HCT116 (cell line): ENCODE results near the gene SYT9. TPM values are rescaled to one million over a fixed set of nuclear protein-coding genes. Genes with fewer than 3 reads are reported as not detected.

Experiments used
- ATAC-seq: fragments of 200-7000 bp; cut with Tn5 transposase; 2 replicates; pipeline ENCODE4 v1.9.1; 2020; ENCODE audit warnings: mild to moderate bottlenecking, moderate library complexity
- BruUV-seq: library from RNA; stranded (reverse); fragments of 400-500 nt; replicated peaks from 2 replicates; lab custom pipeline; 2021; lab: Mats Ljungman, UMichigan
- CTCF ChIA-PET: fragments of 300-600 bp; sonication (Branson Sonifier 250); formaldehyde crosslinking; loops from one replicate; lab custom pipeline; 2021; ENCODE audit warnings: antibody characterized with exemption; lab: Charles Lee
- POLR2A ChIA-PET: fragments of 300-600, 350-600 bp; sonication (Branson Sonifier 250); formaldehyde crosslinking; loops from one replicate; lab custom pipeline; 2021; ENCODE audit warnings: antibody characterized with exemption; lab: Charles Lee
- RAD21 ChIA-PET, 2 experiments: fragments of 300-600 bp; sonication (Branson Sonifier 250); formaldehyde crosslinking; loops; one replicate each; lab custom pipeline; 2023; ENCODE audit warnings: low total read pairs in 2 of 2; ENCODE audit not compliant: uncharacterized antibody in 2 of 2, unreplicated experiment in 2 of 2, low non-redundant PET in 1 of 2; lab: Charles Lee
- DNase-seq: peaks from one replicate; pipeline ENCODE4 v3.0.0-alpha.2; 2010; ENCODE audit warnings: low read depth, low spot score
- H2AFZ ChIP-seq: fragments of 200-600 bp; shearing (Covaris generic), sonication (generic); 2 replicates; pipeline ENCODE4 v1.6.1; 2017; ENCODE audit warnings: low read depth, mixed run types, mixed read lengths, antibody characterized with exemption, low read length; ENCODE audit not compliant: poor library complexity, severe bottlenecking
- H3K27ac ChIP-seq: 2 replicates; pipeline ENCODE4 v1.5.1; 2012; ENCODE audit warnings: low read depth, low read length
- H3K27me3 ChIP-seq: fragments of 200-600 bp; sonication (generic); 2 replicates; pipeline ENCODE4 v1.6.1; 2016; ENCODE audit warnings: mixed run types, low read length, mixed read lengths; ENCODE audit not compliant: insufficient read depth
- H3K36me3 ChIP-seq, 2 experiments: fragments of 200-500 bp in 1 of 2; fragments of 200-600 bp in 1 of 2; sonication (Bioruptor generic) in 1 of 2; sonication (generic) in 1 of 2; 2 replicates each; pipeline versions ENCODE4 v1.5.1 to v1.6.1; 2014 to 2016; ENCODE audit warnings: low read length in 2 of 2, inconsistent platforms in 1 of 2, mixed read lengths in 1 of 2, mixed run types in 1 of 2; ENCODE audit not compliant: insufficient read depth in 2 of 2, control insufficient read depth in 1 of 2
- H3K4me1 ChIP-seq, 2 experiments: fragments of 200-600 bp in 1 of 2; sonication (generic) in 1 of 2; 2 replicates each; pipeline versions ENCODE4 v1.5.1 to v1.6.1; 2012 to 2017; ENCODE audit warnings: low read length in 2 of 2, inconsistent platforms in 1 of 2, mild to moderate bottlenecking in 1 of 2, mixed read lengths in 1 of 2, mixed run types in 1 of 2, moderate library complexity in 1 of 2; ENCODE audit not compliant: insufficient read depth in 2 of 2, control insufficient read depth in 1 of 2
- H3K4me2 ChIP-seq: fragments of 200-600 bp; sonication (generic); 2 replicates; pipeline ENCODE4 v1.6.1; 2017; ENCODE audit warnings: mixed run types, low read length, mixed read lengths
- H3K4me3 ChIP-seq, 2 experiments: fragments of 200-600 bp in 1 of 2; sonication (generic) in 1 of 2; replicated peaks in 1 of 2; 2 replicates each; pipeline ENCODE4 v1.5.1; 2011 to 2016; ENCODE audit warnings: low read length in 2 of 2, control low read depth in 1 of 2, low read depth in 1 of 2, mild to moderate bottlenecking in 1 of 2, mixed read lengths in 1 of 2, mixed run types in 1 of 2
- H3K79me2 ChIP-seq: fragments of 200-600 bp; sonication (generic); 2 replicates; pipeline ENCODE4 v1.6.1; 2017; ENCODE audit warnings: mild to moderate bottlenecking, mixed run types, low read length, moderate library complexity, mixed read lengths; ENCODE audit not compliant: insufficient read depth
- H3K9ac ChIP-seq: fragments of 200-600 bp; sonication (generic); 2 replicates; pipeline ENCODE4 v1.6.1; 2016; ENCODE audit warnings: low read length, mixed read lengths
- H3K9me2 ChIP-seq: fragments of 200-600 bp; sonication (generic), shearing (Covaris generic); 2 replicates; pipeline ENCODE4 v1.6.1; 2017; ENCODE audit warnings: mixed run types, mild to moderate bottlenecking, moderate library complexity; ENCODE audit not compliant: insufficient read depth
- H3K9me3 ChIP-seq, 2 experiments: fragments of 200-500 bp in 1 of 2; fragments of 200-600 bp in 1 of 2; sonication (Bioruptor generic) in 1 of 2; sonication (generic) in 1 of 2; 2 replicates each; pipeline ENCODE4 v1.6.1; 2014 to 2017; ENCODE audit warnings: low read length in 2 of 2, mixed read lengths in 2 of 2, inconsistent platforms in 1 of 2, low read depth in 1 of 2, mild to moderate bottlenecking in 1 of 2, mixed run types in 1 of 2, moderate library complexity in 1 of 2; ENCODE audit not compliant: control insufficient read depth in 1 of 2, insufficient read depth in 1 of 2
- H4K20me1 ChIP-seq: fragments of 200-600 bp; sonication (generic), shearing (Covaris generic); 2 replicates; pipeline ENCODE4 v1.6.1; 2017; ENCODE audit warnings: mixed run types, mild to moderate bottlenecking, moderate library complexity; ENCODE audit not compliant: insufficient read depth
- CEBPB ChIP-seq: IDR thresholded peaks from 2 replicates; pipeline ENCODE4 v1.6.1; 2012; ENCODE audit warnings: low read depth
- EGR1 ChIP-seq: IDR thresholded peaks from 2 replicates; pipeline ENCODE4 v1.6.1; 2012; ENCODE audit warnings: low read depth
- ELF1 ChIP-seq: IDR thresholded peaks from 2 replicates; pipeline ENCODE4 v1.6.1; 2012; ENCODE audit warnings: low read depth, borderline replicate concordance
- EZH2 ChIP-seq: fragments of 200-600 bp; sonication (generic); IDR thresholded peaks from 2 replicates; pipeline ENCODE4 v1.6.1; 2017; ENCODE audit warnings: antibody characterized with exemption, mixed run types
- EZH2phosphoT487 ChIP-seq: fragments of 200-600 bp; IDR thresholded peaks from 2 replicates; pipeline ENCODE4 v1.6.1; 2018; ENCODE audit warnings: antibody characterized with exemption, borderline replicate concordance
- FOSL1 ChIP-seq: IDR thresholded peaks from 2 replicates; pipeline ENCODE4 v1.6.1; 2012; ENCODE audit warnings: low read depth
- POLR2A ChIP-seq: IDR thresholded peaks from 2 replicates; pipeline ENCODE4 v1.7.0; 2011; ENCODE audit warnings: borderline replicate concordance; ENCODE audit not compliant: insufficient read depth, insufficient read length; ENCODE audit errors: extremely low read depth
- POLR2AphosphoS5 ChIP-seq: IDR thresholded peaks from 2 replicates; pipeline ENCODE4 v1.6.1; 2011; ENCODE audit warnings: mild to moderate bottlenecking, low read depth, low read length, moderate library complexity
- RAD21 ChIP-seq: IDR thresholded peaks from 2 replicates; pipeline ENCODE4 v1.6.1; 2012; ENCODE audit warnings: low read depth, mild to moderate bottlenecking
- SIN3A ChIP-seq: IDR thresholded peaks from 2 replicates; pipeline ENCODE4 v1.6.1; 2012; ENCODE audit warnings: low read depth
- SP1 ChIP-seq: IDR thresholded peaks from 2 replicates; pipeline ENCODE4 v1.6.1; 2012; ENCODE audit warnings: low read depth
- SRF ChIP-seq: IDR thresholded peaks from 2 replicates; pipeline ENCODE4 v1.6.1; 2012; ENCODE audit warnings: low read depth
- TCF7L2 ChIP-seq: IDR thresholded peaks from 2 replicates; pipeline ENCODE4 v1.7.0; 2011; ENCODE audit warnings: borderline replicate concordance, inconsistent platforms; ENCODE audit not compliant: insufficient read depth, insufficient read length; ENCODE audit errors: extremely low read depth
- YY1 ChIP-seq: IDR thresholded peaks from 2 replicates; pipeline ENCODE4 v1.6.1; 2011; ENCODE audit warnings: low read length, low read depth, moderate library complexity, mild to moderate bottlenecking; ENCODE audit not compliant: insufficient replicate concordance; ENCODE audit errors: extremely low read depth
- ZFX ChIP-seq: fragments of 450-650 bp; IDR thresholded peaks from 2 replicates; pipeline ENCODE4 v1.6.1; 2017
- intact Hi-C: fragments of 100-400 bp; cut with micrococcal nuclease; formaldehyde crosslinking; loops from 2 replicates; pipeline ENCODE4 v1.10.0; 2022
- total RNA-seq: library from RNA; stranded (reverse); gene quantifications from one replicate; pipeline ENCODE4 v1.2.1, GENCODE V29; 2021; ENCODE audit not compliant: unreplicated experiment
- TF ChIP-seq, protein P1 (sequence below), 3 experiments: fragments of 200-600 bp in 1 of 3; sonication (generic) in 1 of 3; IDR thresholded peaks in 2 of 3; conservative IDR thresholded peaks in 1 of 3; 2 replicates each; pipeline ENCODE4 v1.5.1; 2012 to 2017; ENCODE audit warnings: low read depth in 2 of 3, low read length in 2 of 3, antibody characterized with exemption in 1 of 3, borderline replicate concordance in 1 of 3, control low read depth in 1 of 3, mild to moderate bottlenecking in 1 of 3, mixed read lengths in 1 of 3, mixed run types in 1 of 3, moderate library complexity in 1 of 3; ENCODE audit not compliant: insufficient read depth in 1 of 3
- TF ChIP-seq, protein P2 (sequence below): IDR thresholded peaks from 2 replicates; pipeline ENCODE4 v1.6.1; 2012
- TF ChIP-seq, protein P3 (sequence below): IDR thresholded peaks from 2 replicates; pipeline ENCODE4 v1.6.1; 2012
- TF ChIP-seq, protein P4 (sequence below): IDR thresholded peaks from 2 replicates; pipeline ENCODE4 v1.6.1; 2011; ENCODE audit warnings: mild to moderate bottlenecking, low read length, moderate library complexity; ENCODE audit not compliant: insufficient replicate concordance; ENCODE audit errors: extremely low read depth
- TF ChIP-seq, protein P5 (sequence below): IDR thresholded peaks from 2 replicates; pipeline ENCODE4 v1.6.1; 2012; ENCODE audit warnings: low read depth

The SYT9 gene
- total RNA-seq, 1 experiment from 2014 or later: not detected

DNA sequence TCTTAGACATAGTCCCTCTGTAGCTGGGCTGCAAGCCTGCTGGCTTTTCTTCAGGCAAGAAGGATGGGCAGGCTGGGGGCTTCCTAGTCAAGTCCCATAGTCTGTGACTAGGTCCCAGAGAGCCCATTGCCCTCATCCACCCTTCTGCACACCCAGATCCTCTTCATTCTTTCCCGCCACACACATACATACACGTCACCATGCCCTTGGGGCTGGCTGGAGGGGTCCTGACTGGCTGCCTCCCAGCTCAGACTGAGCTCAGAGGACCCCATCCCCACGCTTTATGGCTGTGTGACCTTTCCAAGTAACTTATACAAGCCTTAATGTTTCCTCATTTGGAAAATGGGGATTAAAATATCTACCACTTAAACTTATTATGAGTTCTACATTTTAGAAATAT lies 248.5 kb downstream of the SYT9 start:
- no peaks in the 10 kb centered on the region for H3K36me3 ChIP-seq
- no peak overlapping the region for H3K4me2 ChIP-seq
- H2AFZ ChIP-seq: no peak overlapping the region
- no peaks in the 10 kb centered on the region for H3K9me3 ChIP-seq
- intact Hi-C loops: no loop called here
- CTCF ChIA-PET: no interaction called here
- H3K9ac ChIP-seq: no peak overlapping the region
- POLR2A ChIA-PET: no interaction called here
- no peaks in the 10 kb centered on the region for H3K4me1 ChIP-seq
- no peaks in the 10 kb centered on the region for H4K20me1 ChIP-seq
- DNase-seq: no peak
- no peak for TF ChIP-seq EGR1
- no peak for TF ChIP-seq SIN3A
- no peak for TF ChIP-seq ZFX
- TF ChIP-seq, protein P1, sequence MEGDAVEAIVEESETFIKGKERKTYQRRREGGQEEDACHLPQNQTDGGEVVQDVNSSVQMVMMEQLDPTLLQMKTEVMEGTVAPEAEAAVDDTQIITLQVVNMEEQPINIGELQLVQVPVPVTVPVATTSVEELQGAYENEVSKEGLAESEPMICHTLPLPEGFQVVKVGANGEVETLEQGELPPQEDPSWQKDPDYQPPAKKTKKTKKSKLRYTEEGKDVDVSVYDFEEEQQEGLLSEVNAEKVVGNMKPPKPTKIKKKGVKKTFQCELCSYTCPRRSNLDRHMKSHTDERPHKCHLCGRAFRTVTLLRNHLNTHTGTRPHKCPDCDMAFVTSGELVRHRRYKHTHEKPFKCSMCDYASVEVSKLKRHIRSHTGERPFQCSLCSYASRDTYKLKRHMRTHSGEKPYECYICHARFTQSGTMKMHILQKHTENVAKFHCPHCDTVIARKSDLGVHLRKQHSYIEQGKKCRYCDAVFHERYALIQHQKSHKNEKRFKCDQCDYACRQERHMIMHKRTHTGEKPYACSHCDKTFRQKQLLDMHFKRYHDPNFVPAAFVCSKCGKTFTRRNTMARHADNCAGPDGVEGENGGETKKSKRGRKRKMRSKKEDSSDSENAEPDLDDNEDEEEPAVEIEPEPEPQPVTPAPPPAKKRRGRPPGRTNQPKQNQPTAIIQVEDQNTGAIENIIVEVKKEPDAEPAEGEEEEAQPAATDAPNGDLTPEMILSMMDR (IDR thresholded peaks at IDR 0.05 in 2 of 3, conservative IDR thresholded peaks at IDR 0.05 in 1 of 3; ENCODE audit: borderline replicate concordance in 1 of 3, insufficient read depth in 1 of 3, low read depth in 2 of 3, low read length in 2 of 3): no peak
- TF ChIP-seq CEBPB: no peak
- no peak for TF ChIP-seq POLR2AphosphoS5
- TF ChIP-seq SRF: no peak
- TF ChIP-seq, protein P2, sequence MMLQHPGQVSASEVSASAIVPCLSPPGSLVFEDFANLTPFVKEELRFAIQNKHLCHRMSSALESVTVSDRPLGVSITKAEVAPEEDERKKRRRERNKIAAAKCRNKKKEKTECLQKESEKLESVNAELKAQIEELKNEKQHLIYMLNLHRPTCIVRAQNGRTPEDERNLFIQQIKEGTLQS: no peak
- no peak for TF ChIP-seq TCF7L2
- TF ChIP-seq POLR2A: no peak
- TF ChIP-seq RAD21: no peak
- TF ChIP-seq EZH2phosphoT487: no peak
- TF ChIP-seq, protein P3, sequence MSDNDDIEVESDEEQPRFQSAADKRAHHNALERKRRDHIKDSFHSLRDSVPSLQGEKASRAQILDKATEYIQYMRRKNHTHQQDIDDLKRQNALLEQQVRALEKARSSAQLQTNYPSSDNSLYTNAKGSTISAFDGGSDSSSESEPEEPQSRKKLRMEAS: no peak
- TF ChIP-seq SP1: no peak
- no peak for TF ChIP-seq ELF1
- TF ChIP-seq FOSL1: no peak
- TF ChIP-seq, protein P4, sequence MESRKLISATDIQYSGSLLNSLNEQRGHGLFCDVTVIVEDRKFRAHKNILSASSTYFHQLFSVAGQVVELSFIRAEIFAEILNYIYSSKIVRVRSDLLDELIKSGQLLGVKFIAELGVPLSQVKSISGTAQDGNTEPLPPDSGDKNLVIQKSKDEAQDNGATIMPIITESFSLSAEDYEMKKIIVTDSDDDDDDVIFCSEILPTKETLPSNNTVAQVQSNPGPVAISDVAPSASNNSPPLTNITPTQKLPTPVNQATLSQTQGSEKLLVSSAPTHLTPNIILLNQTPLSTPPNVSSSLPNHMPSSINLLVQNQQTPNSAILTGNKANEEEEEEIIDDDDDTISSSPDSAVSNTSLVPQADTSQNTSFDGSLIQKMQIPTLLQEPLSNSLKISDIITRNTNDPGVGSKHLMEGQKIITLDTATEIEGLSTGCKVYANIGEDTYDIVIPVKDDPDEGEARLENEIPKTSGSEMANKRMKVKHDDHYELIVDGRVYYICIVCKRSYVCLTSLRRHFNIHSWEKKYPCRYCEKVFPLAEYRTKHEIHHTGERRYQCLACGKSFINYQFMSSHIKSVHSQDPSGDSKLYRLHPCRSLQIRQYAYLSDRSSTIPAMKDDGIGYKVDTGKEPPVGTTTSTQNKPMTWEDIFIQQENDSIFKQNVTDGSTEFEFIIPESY: no peak
- TF ChIP-seq YY1: no peak
- no peak for TF ChIP-seq EZH2
- TF ChIP-seq, protein P5, sequence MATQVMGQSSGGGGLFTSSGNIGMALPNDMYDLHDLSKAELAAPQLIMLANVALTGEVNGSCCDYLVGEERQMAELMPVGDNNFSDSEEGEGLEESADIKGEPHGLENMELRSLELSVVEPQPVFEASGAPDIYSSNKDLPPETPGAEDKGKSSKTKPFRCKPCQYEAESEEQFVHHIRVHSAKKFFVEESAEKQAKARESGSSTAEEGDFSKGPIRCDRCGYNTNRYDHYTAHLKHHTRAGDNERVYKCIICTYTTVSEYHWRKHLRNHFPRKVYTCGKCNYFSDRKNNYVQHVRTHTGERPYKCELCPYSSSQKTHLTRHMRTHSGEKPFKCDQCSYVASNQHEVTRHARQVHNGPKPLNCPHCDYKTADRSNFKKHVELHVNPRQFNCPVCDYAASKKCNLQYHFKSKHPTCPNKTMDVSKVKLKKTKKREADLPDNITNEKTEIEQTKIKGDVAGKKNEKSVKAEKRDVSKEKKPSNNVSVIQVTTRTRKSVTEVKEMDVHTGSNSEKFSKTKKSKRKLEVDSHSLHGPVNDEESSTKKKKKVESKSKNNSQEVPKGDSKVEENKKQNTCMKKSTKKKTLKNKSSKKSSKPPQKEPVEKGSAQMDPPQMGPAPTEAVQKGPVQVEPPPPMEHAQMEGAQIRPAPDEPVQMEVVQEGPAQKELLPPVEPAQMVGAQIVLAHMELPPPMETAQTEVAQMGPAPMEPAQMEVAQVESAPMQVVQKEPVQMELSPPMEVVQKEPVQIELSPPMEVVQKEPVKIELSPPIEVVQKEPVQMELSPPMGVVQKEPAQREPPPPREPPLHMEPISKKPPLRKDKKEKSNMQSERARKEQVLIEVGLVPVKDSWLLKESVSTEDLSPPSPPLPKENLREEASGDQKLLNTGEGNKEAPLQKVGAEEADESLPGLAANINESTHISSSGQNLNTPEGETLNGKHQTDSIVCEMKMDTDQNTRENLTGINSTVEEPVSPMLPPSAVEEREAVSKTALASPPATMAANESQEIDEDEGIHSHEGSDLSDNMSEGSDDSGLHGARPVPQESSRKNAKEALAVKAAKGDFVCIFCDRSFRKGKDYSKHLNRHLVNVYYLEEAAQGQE: no peak
- no TSS peak for BruUV-seq
- no peaks in the 10 kb centered on the region for H3K9me2 ChIP-seq
- H3K79me2 ChIP-seq: no peaks in the 10 kb centered on the region
- ATAC-seq: no peak
- no peak overlapping the region for H3K4me3 ChIP-seq
- H3K27me3 ChIP-seq: peaks cover 22% of the 10 kb centered on the region
- no peak overlapping the region for H3K27ac ChIP-seq
- RAD21 ChIA-PET: no interaction called here
